ENCODE measurements around the gene TREX2.

DNA sequence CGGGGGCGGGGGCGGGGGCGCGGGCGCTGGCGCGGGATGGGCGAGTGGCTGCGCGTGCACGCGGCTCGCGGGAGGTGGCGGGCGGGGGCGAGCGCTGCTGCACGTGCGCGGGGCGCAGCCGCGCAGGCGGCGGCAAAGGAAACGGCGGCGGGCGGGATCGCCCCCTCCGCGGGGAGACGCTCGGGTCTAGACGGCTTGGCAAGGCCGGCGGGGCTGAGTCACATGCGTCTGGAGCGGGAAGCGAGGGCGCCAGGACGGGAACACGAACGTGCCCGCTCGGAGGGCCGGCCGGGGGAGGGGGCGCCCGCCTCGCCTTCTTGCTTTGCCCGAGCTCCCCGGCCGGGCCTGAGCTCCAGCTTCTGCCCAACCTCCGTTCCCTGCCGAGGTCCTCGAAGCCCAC lies 28.9 kb upstream of the TREX2 start:
- TF ChIP-seq POLR2AphosphoS5 (IDR thresholded peaks at IDR 0.05; ENCODE audit: borderline replicate concordance, low read depth, low read length): no peak
- TF ChIP-seq EZH2 (IDR thresholded peaks at IDR 0.05): no peak
